ENCODE results near the gene SPCS2.

DNA sequence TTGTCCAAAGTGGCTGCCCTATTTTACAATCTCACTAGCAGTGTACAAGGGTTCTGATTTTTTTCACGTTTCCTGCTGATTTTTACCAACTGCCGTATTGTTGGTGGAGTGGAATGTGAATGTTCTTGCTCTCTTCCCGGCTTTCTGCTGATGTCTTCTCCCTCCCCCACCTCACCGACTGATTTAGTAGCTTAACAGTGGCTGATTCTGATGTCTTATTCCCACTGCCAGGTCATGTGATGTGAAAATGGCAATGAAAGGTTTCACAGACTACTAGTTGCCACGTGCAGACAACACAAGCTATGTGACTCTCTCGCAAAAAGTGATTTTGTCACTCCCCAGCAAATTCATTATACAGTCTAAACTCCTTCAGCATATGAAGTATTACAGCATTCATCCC lies 22.4 kb downstream of the SPCS2 start:
- TF ChIP-seq, protein P1, sequence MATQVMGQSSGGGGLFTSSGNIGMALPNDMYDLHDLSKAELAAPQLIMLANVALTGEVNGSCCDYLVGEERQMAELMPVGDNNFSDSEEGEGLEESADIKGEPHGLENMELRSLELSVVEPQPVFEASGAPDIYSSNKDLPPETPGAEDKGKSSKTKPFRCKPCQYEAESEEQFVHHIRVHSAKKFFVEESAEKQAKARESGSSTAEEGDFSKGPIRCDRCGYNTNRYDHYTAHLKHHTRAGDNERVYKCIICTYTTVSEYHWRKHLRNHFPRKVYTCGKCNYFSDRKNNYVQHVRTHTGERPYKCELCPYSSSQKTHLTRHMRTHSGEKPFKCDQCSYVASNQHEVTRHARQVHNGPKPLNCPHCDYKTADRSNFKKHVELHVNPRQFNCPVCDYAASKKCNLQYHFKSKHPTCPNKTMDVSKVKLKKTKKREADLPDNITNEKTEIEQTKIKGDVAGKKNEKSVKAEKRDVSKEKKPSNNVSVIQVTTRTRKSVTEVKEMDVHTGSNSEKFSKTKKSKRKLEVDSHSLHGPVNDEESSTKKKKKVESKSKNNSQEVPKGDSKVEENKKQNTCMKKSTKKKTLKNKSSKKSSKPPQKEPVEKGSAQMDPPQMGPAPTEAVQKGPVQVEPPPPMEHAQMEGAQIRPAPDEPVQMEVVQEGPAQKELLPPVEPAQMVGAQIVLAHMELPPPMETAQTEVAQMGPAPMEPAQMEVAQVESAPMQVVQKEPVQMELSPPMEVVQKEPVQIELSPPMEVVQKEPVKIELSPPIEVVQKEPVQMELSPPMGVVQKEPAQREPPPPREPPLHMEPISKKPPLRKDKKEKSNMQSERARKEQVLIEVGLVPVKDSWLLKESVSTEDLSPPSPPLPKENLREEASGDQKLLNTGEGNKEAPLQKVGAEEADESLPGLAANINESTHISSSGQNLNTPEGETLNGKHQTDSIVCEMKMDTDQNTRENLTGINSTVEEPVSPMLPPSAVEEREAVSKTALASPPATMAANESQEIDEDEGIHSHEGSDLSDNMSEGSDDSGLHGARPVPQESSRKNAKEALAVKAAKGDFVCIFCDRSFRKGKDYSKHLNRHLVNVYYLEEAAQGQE (IDR thresholded peaks at IDR 0.05; ENCODE audit: insufficient read depth in 1 of 2, low read depth in 2 of 2, low read length in 2 of 2), result no peak
- no peak for TF ChIP-seq POLR2AphosphoS5 (IDR thresholded peaks at IDR 0.05; ENCODE audit: low read depth, low read length)
